Tibial nerve (tissue), 4 donors: ENCODE measurements around the gene MYO1B. TPM values are rescaled to one million over a fixed set of nuclear protein-coding genes. Genes with fewer than 3 reads are reported as not detected.
"Not testable (repeated sequence)": the region's sequence is repeated elsewhere in the genome, so short reads cannot be mapped to it uniquely, and the experiment has no call there.

Experiments used
- DNase-seq, 2 donors: peaks; one replicate each; pipeline ENCODE4 v3.0.0-alpha.2; 2019; ENCODE audit warnings: low spot score in 2 of 2
- H3K27ac ChIP-seq, 4 donors: fragments of 200-600 bp; sonication (generic) in 3 of 4; one replicate each; pipeline ENCODE4 v1.5.1; 2017 to 2019; ENCODE audit warnings: mild to moderate bottlenecking in 1 of 4
- H3K27me3 ChIP-seq, 2 donors: fragments of 200-600 bp; sonication (generic) in 1 of 2; one replicate each; pipeline versions ENCODE4 v1.5.1 to v1.6.0; 2017 to 2019
- H3K36me3 ChIP-seq, 3 donors: fragments of 200-600 bp; sonication (generic); one replicate each; pipeline ENCODE4 v1.5.1; 2018 to 2019
- H3K4me1 ChIP-seq, 4 donors: fragments of 200-600 bp; sonication (generic) in 3 of 4; one replicate each; pipeline ENCODE4 v1.5.1; 2017 to 2019
- H3K4me3 ChIP-seq, 4 donors: fragments of 200-600 bp; sonication (generic) in 3 of 4; one replicate each; pipeline ENCODE4 v1.5.1; 2017 to 2019; ENCODE audit warnings: mild to moderate bottlenecking in 1 of 4, moderate library complexity in 1 of 4
- H3K9me3 ChIP-seq, 4 donors: fragments of 200-600 bp; sonication (generic) in 3 of 4; one replicate each; pipeline ENCODE4 v1.5.1; 2017 to 2019
- CTCF ChIP-seq, 5 experiments: fragments of 200-600 bp in 3 of 5; fragments of 450-650 bp in 2 of 5; sonication (generic) in 3 of 5; IDR thresholded peaks; one replicate each; pipeline ENCODE4 v1.5.1; 2016 to 2019; ENCODE audit warnings: antibody characterized with exemption in 5 of 5, mild to moderate bottlenecking in 3 of 5, moderate library complexity in 2 of 5
- EP300 ChIP-seq, 2 donors: sonication (generic); formaldehyde crosslinking; IDR thresholded peaks; one replicate each; pipeline ENCODE4 v1.6.1; 2017; ENCODE audit warnings: antibody characterized with exemption in 2 of 2, mild to moderate bottlenecking in 1 of 2
- POLR2A ChIP-seq, 2 donors: fragments of 450-650 bp; IDR thresholded peaks; one replicate each; pipeline ENCODE4 v1.6.1; 2017; ENCODE audit warnings: antibody characterized with exemption in 2 of 2, mild to moderate bottlenecking in 2 of 2, moderate library complexity in 2 of 2
- WGBS, 2 donors: methylation state at CpG; one replicate each; pipeline ENCODE4 v1.1.5; 2018; 5-methylcytosine and 5-hydroxymethylcytosine counted together
- total RNA-seq, 4 donors: library from RNA; depleted of rRNA; stranded (reverse); fragments of >200 nt; gene quantifications; one replicate each; pipeline ENCODE4 v1.1.0, GENCODE V29; 2016

The MYO1B gene
- total RNA-seq, 4 donors from 2014 or later: 27.9 to 44.4 (median 36.8) TPM

DNA sequence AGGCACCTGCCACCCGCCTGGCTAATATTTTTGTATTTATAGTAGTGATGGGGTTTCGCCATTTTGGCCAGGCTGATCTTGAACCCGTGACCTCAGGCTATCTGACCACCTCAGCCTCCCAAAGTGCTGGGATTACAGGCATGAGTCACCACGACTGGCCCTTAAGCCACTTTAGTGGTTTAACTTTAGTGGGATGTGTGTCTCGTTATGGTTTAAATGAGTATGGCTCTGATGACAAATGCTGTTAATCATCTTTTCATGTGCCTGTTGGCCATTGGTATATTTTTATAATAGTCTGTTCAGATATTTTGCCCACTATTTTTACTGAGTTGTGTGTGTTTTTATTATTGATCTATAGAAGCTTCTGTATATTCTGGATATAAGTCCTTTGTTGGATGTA, 205.9 kb downstream of the MYO1B start:
- H3K27me3 ChIP-seq: no peaks in the 10 kb centered on the region
- H3K4me3 ChIP-seq: no peak overlapping the region
- no peak overlapping the region for H3K27ac ChIP-seq
- TF ChIP-seq EP300 (IDR thresholded peaks at IDR 0.05) (no peak), CTCF (IDR thresholded peaks at IDR 0.05) (no peak), POLR2A (IDR thresholded peaks at IDR 0.05) (no peak)
- no peaks in the 10 kb centered on the region for H3K36me3 ChIP-seq
- H3K4me1 ChIP-seq: no peaks in the 10 kb centered on the region
- DNase-seq: no peak
- H3K9me3 ChIP-seq: no peaks in the 10 kb centered on the region
- WGBS, 2 donors: 85 to 91% methylated on average over 5 of the region's 5 CpGs

GRCh38 chr2:191452065-191452464, 206.9 kb downstream of the MYO1B start:
- Histone ChIP-seq H3K27ac (no peak overlapping the region), H3K36me3 (no peaks in the 10 kb centered on the region), H3K9me3 (no peaks in the 10 kb centered on the region), H3K27me3 (no peaks in the 10 kb centered on the region), H3K4me3 (no peak overlapping the region), H3K4me1 (no peaks in the 10 kb centered on the region)
- TF ChIP-seq EP300 (IDR thresholded peaks at IDR 0.05) (no peak), POLR2A (IDR thresholded peaks at IDR 0.05) (no peak), CTCF (IDR thresholded peaks at IDR 0.05) (no peak)
- 77 to 84% methylated on average over 3 of the region's 3 CpGs for WGBS, 2 donors
- DNase-seq: no peak

GRCh38 chr2:191453761-191454160, 208.6 kb downstream of the MYO1B start:
- 83 to 90% methylated on average over 6 of the region's 6 CpGs for WGBS, 2 donors
- Histone ChIP-seq H3K27me3 (no peaks in the 10 kb centered on the region), H3K27ac (no peak overlapping the region), H3K9me3 (no peaks in the 10 kb centered on the region), H3K4me1 (no peaks in the 10 kb centered on the region), H3K4me3 (no peak overlapping the region), H3K36me3 (no peaks in the 10 kb centered on the region)
- TF ChIP-seq CTCF (IDR thresholded peaks at IDR 0.05) (no peak), POLR2A (IDR thresholded peaks at IDR 0.05) (no peak), EP300 (IDR thresholded peaks at IDR 0.05) (no peak)
- no peak for DNase-seq

DNA sequence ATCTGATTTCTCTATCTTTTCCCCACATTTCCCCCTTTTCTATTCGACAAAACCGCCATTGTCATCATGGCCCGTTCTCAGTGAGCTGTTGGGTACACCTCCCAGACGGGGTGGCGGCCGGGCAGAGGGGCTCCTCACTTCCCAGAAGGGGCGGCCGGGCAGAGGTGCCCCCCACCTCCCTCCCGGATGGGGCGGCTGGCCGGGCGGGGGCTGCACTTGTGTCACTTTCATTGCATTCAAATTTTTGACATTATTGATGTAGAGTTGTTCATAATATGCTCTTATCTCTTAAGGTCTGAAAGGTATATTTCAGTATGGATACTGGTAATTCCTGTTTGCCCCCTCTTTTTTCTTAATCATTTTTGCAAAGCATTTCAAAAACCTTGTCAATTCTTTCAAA, 211.3 kb downstream of the MYO1B start:
- H3K9me3 ChIP-seq: peaks cover 0 to 12% (median 2%) of the 10 kb centered on the region in 4 donors
- WGBS, 2 donors: 89 to 96% methylated on average over 7 to 10 of the region's 12 CpGs

DNA sequence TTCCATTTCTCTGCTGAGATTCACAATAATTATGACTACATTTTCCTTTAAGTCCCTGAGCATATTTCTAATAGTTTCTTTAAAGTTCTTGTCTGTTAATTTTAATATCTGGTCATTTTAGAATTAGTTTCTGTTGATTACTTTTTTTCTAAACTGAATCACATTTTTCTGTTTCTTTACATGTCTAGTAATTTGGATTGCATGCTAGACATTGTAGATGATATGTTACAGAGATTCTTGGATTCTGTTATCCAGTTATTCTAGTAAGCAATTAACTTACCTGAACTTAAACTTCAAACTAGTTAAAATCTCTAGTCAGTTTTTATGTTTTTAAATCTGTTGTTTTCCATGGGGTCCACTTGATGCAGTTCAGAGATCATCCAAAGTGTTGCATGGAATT, 214.0 kb downstream of the MYO1B start:
- no peak for DNase-seq
- H3K4me1 ChIP-seq: no peaks in the 10 kb centered on the region
- no peaks in the 10 kb centered on the region for H3K27me3 ChIP-seq
- no peak overlapping the region for H3K4me3 ChIP-seq
- TF ChIP-seq CTCF (IDR thresholded peaks at IDR 0.05) (no peak), EP300 (IDR thresholded peaks at IDR 0.05) (no peak), POLR2A (IDR thresholded peaks at IDR 0.05) (no peak)
- H3K36me3 ChIP-seq: no peaks in the 10 kb centered on the region
- peaks cover 0 to 12% (median 2%) of the 10 kb centered on the region in 4 donors for H3K9me3 ChIP-seq
- H3K27ac ChIP-seq: no peak overlapping the region

More for the DNA sequence above, 211.3 kb downstream of the MYO1B start:
- H3K27ac ChIP-seq, DNase-seq, H3K4me1 ChIP-seq, H3K27me3 ChIP-seq, H3K4me3 ChIP-seq, H3K36me3 ChIP-seq: not testable (repeated sequence)

DNA sequence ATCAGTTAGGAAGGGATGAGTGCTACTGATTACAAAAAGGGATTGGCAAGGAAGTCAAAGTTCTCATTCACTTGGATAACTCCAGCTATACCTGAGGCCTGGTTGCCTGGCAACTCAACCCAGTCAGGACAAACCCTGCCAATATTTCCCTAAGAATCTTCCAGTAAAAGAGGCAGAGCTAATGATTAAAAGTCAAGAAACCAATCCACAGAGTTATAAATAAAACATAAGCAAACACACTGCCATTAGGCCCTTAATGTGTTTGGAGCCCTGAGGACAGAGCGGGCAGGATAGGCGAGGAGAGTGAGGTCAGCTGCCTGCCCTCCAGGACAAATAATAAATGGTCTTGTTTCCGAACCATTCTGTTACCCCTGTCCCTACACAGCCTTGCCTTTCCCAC, 217.2 kb downstream of the MYO1B start:
- no peak overlapping the region for H3K27ac ChIP-seq
- peaks cover 0 to 12% (median 2%) of the 10 kb centered on the region in 4 donors for H3K9me3 ChIP-seq
- no peaks in the 10 kb centered on the region for H3K4me1 ChIP-seq
- no peak overlapping the region for H3K4me3 ChIP-seq
- H3K27me3 ChIP-seq: no peaks in the 10 kb centered on the region
- no peaks in the 10 kb centered on the region for H3K36me3 ChIP-seq
- 67 to 78% methylated on average over 3 of the region's 3 CpGs for WGBS, 2 donors
- DNase-seq: no peak
- no peak for TF ChIP-seq EP300 (IDR thresholded peaks at IDR 0.05)
